GM23338 (cell line): Measurements from ENCODE around the gene TPP1. TPM values are rescaled to one million over a fixed set of nuclear protein-coding genes. Genes with fewer than 3 reads are reported as not detected.

Source experiments
- ATAC-seq: fragments of 200-7000 bp; cut with Tn5 transposase; 3 replicates; pipeline ENCODE4 v1.9.1; 2020
- DNase-seq: peaks from one replicate; pipeline ENCODE4 v3.0.0-alpha.2; 2015; ENCODE audit warnings: low spot score
- H2AFZ ChIP-seq: fragments of 200-600 bp; sonication (generic); 2 replicates; pipeline ENCODE4 v1.8.0; 2016; ENCODE audit warnings: antibody characterized with exemption, mild to moderate bottlenecking, moderate library complexity
- H3F3A ChIP-seq: fragments of 200-600 bp; sonication (generic); replicated peaks from 2 replicates; pipeline ENCODE4 v1.8.0; 2017; ENCODE audit warnings: antibody characterized with exemption, mixed run types, low read depth
- H3K27ac ChIP-seq: fragments of 200-600 bp; sonication (generic); 2 replicates; pipeline ENCODE4 v1.6.1; 2016; ENCODE audit warnings: low read depth
- H3K27me3 ChIP-seq: fragments of 200-600 bp; sonication (generic); 2 replicates; pipeline ENCODE4 v1.8.0; 2016; ENCODE audit warnings: mild to moderate bottlenecking, mixed run types, moderate library complexity; ENCODE audit not compliant: insufficient read depth
- H3K36me3 ChIP-seq: fragments of 200-600 bp; sonication (generic); 2 replicates; pipeline ENCODE4 v1.8.0; 2016; ENCODE audit warnings: mild to moderate bottlenecking; ENCODE audit not compliant: insufficient read depth
- H3K4me1 ChIP-seq: fragments of 200-600 bp; sonication (generic); 2 replicates; pipeline ENCODE4 v1.8.0; 2016; ENCODE audit warnings: mild to moderate bottlenecking, moderate library complexity; ENCODE audit not compliant: insufficient read depth
- H3K4me2 ChIP-seq: fragments of 200-600 bp; sonication (generic); 2 replicates; pipeline ENCODE4 v1.7.1; 2017; ENCODE audit warnings: mixed run types
- H3K4me3 ChIP-seq: fragments of 200-600 bp; sonication (generic); 2 replicates; pipeline ENCODE4 v1.6.1; 2016; ENCODE audit warnings: mixed run types
- H3K79me2 ChIP-seq: fragments of 200-600 bp; sonication (generic); replicated peaks from 2 replicates; pipeline ENCODE4 v1.8.0; 2017; ENCODE audit warnings: mild to moderate bottlenecking; ENCODE audit not compliant: insufficient read depth
- H3K9me2 ChIP-seq: fragments of 200-600 bp; sonication (generic); 2 replicates; pipeline ENCODE4 v1.8.0; 2017; ENCODE audit not compliant: insufficient read depth
- H4K20me1 ChIP-seq: fragments of 200-600 bp; sonication (generic); replicated peaks from 2 replicates; pipeline ENCODE4 v1.8.0; 2017; ENCODE audit warnings: mild to moderate bottlenecking; ENCODE audit not compliant: insufficient read depth
- H3K27ac Mint-ChIP-seq: 2 replicates; pipeline ENCODE4 v1.8.0; 2020; ENCODE audit warnings: inconsistent platforms, mild to moderate bottlenecking, moderate library complexity, mixed read lengths
- H3K27me3 Mint-ChIP-seq: 3 replicates; pipeline ENCODE4 v1.8.0; 2022; ENCODE audit warnings: low read depth, mild to moderate bottlenecking, moderate library complexity, mixed read lengths, inconsistent platforms; ENCODE audit not compliant: insufficient read depth, poor library complexity
- H3K36me3 Mint-ChIP-seq: 3 replicates; pipeline ENCODE4 v1.8.0; 2021; ENCODE audit warnings: low read depth, mild to moderate bottlenecking, inconsistent platforms, moderate library complexity, mixed read lengths
- H3K4me1 Mint-ChIP-seq: 3 replicates; pipeline ENCODE4 v1.8.0; 2020; ENCODE audit warnings: mild to moderate bottlenecking, inconsistent platforms, mixed read lengths
- H3K4me3 Mint-ChIP-seq: 3 replicates; pipeline ENCODE4 v1.8.0; 2021; ENCODE audit warnings: moderate library complexity, mild to moderate bottlenecking, inconsistent platforms, mixed read lengths
- H3K9me3 Mint-ChIP-seq: 3 replicates; pipeline ENCODE4 v1.8.0; 2020; ENCODE audit warnings: moderate library complexity, mild to moderate bottlenecking, inconsistent platforms, mixed read lengths
- CREB1 ChIP-seq: fragments of 250-450 bp; sonication (Bioruptor Pico); IDR thresholded peaks from 2 replicates; pipeline ENCODE4 v1.5.0; 2020; ENCODE audit warnings: low read depth, mild to moderate bottlenecking, moderate library complexity
- polyA plus RNA-seq: library from polyadenylated mRNA; unstranded; fragments of >200 nt; fragmentation: Nextera tagmentation; extraction: Ambion mirVana; gene quantifications from 2 replicates; pipeline ENCODE4 v1.2.1, GENCODE V29; 2016
- total RNA-seq: library from RNA; depleted of rRNA; stranded (reverse); fragments of >200 nt; shearing (Covaris generic); gene quantifications from 2 replicates; pipeline ENCODE4 v1.2.3, GENCODE V29; 2014
- TF ChIP-seq, protein P1 (sequence below): IDR thresholded peaks from one replicate; pipeline ENCODE4 v1.6.1; 2018; ENCODE audit warnings: antibody characterized with exemption; ENCODE audit not compliant: unreplicated experiment
- TF ChIP-seq, protein P2 (sequence below): IDR thresholded peaks from 2 replicates; pipeline ENCODE4 v1.6.1; 2016; ENCODE audit warnings: antibody characterized with exemption
- TF ChIP-seq, protein P3 (sequence below): fragments of 250-450 bp; sonication (Bioruptor Pico); IDR thresholded peaks from 2 replicates; pipeline ENCODE4 v1.5.0; 2020; ENCODE audit warnings: mild to moderate bottlenecking, moderate library complexity
- TF ChIP-seq, protein P4 (sequence below), 2 experiments: fragments of 200-600 bp in 1 of 2; sonication (generic) in 1 of 2; conservative IDR thresholded peaks; 2 replicates each; pipeline versions ENCODE4 v1.5.1 to v1.6.1; 2016 to 2017; ENCODE audit warnings: antibody characterized with exemption in 2 of 2, low read depth in 2 of 2, mild to moderate bottlenecking in 2 of 2, moderate library complexity in 1 of 2

The TPP1 gene
- total and polyA plus RNA-seq, 2 experiments from 2014 or later: 21.7 to 49.7 TPM

DNA sequence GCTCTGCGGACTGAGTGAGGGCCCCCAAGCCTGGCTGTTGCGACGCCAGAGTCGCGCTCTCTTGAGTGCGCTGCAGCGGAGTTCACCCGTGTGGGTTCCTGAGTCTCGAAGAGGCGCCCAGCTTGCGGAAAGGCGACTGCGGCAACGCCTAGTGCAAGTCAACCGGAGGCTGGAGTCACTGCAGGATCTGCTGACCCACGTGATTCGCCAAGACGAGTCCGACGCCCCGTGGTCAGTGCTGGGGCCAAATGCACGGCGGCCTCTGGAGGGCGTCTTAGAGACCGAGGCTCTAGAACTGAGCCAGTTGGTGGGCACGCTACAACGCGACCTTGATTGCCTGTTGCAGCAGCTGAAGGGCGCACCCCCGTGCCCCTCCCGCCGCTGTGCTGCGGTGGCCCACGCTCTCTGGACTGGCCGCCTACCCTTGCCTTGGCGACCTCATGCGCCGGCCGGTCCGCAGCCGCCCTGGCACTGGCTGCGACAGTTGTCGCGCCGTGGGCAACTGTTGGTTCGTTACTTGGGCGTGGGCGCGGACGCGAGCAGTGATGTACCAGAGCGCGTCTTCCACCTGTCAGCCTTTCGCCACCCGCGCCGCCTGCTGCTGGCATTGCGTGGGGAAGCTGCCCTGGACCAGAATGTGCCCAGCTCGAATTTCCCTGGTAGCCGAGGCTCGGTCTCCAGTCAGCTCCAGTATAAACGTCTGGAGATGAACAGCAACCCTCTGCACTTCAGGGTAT is 48.4 kb downstream of the TPP1 start:
- Mint-ChIP-seq H3K27me3 (peaks cover 14% of the 10 kb centered on the region), H3K27ac (no peak overlapping the region), H3K9me3 (no peaks in the 10 kb centered on the region), H3K4me1 (peaks cover 8% of the 10 kb centered on the region), H3K4me3 (no peak overlapping the region), H3K36me3 (no peaks in the 10 kb centered on the region)
- Histone ChIP-seq H3K36me3 (no peaks in the 10 kb centered on the region), H3K4me2 (peak overlapping the region; percentile 71; the same call in 1 of the 2 replicates), H3K4me3 (peak overlapping the region; percentile 49), H3F3A (no peaks in the 10 kb centered on the region), H3K79me2 (no peaks in the 10 kb centered on the region), H2AFZ (peak overlapping the region; percentile 87), H3K27me3 (peaks cover 10% of the 10 kb centered on the region; the same call in 1 of the 2 replicates), H3K27ac (no peak overlapping the region), H4K20me1 (no peaks in the 10 kb centered on the region), H3K4me1 (no peaks in the 10 kb centered on the region), H3K9me2 (no peaks in the 10 kb centered on the region)
- ATAC-seq (peak; percentile 39), DNase-seq (peak; percentile 83)
- TF ChIP-seq, protein P1, sequence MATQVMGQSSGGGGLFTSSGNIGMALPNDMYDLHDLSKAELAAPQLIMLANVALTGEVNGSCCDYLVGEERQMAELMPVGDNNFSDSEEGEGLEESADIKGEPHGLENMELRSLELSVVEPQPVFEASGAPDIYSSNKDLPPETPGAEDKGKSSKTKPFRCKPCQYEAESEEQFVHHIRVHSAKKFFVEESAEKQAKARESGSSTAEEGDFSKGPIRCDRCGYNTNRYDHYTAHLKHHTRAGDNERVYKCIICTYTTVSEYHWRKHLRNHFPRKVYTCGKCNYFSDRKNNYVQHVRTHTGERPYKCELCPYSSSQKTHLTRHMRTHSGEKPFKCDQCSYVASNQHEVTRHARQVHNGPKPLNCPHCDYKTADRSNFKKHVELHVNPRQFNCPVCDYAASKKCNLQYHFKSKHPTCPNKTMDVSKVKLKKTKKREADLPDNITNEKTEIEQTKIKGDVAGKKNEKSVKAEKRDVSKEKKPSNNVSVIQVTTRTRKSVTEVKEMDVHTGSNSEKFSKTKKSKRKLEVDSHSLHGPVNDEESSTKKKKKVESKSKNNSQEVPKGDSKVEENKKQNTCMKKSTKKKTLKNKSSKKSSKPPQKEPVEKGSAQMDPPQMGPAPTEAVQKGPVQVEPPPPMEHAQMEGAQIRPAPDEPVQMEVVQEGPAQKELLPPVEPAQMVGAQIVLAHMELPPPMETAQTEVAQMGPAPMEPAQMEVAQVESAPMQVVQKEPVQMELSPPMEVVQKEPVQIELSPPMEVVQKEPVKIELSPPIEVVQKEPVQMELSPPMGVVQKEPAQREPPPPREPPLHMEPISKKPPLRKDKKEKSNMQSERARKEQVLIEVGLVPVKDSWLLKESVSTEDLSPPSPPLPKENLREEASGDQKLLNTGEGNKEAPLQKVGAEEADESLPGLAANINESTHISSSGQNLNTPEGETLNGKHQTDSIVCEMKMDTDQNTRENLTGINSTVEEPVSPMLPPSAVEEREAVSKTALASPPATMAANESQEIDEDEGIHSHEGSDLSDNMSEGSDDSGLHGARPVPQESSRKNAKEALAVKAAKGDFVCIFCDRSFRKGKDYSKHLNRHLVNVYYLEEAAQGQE: no peak
- TF ChIP-seq, protein P2, sequence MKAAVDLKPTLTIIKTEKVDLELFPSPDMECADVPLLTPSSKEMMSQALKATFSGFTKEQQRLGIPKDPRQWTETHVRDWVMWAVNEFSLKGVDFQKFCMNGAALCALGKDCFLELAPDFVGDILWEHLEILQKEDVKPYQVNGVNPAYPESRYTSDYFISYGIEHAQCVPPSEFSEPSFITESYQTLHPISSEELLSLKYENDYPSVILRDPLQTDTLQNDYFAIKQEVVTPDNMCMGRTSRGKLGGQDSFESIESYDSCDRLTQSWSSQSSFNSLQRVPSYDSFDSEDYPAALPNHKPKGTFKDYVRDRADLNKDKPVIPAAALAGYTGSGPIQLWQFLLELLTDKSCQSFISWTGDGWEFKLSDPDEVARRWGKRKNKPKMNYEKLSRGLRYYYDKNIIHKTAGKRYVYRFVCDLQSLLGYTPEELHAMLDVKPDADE: no peak
- TF ChIP-seq, protein P3, sequence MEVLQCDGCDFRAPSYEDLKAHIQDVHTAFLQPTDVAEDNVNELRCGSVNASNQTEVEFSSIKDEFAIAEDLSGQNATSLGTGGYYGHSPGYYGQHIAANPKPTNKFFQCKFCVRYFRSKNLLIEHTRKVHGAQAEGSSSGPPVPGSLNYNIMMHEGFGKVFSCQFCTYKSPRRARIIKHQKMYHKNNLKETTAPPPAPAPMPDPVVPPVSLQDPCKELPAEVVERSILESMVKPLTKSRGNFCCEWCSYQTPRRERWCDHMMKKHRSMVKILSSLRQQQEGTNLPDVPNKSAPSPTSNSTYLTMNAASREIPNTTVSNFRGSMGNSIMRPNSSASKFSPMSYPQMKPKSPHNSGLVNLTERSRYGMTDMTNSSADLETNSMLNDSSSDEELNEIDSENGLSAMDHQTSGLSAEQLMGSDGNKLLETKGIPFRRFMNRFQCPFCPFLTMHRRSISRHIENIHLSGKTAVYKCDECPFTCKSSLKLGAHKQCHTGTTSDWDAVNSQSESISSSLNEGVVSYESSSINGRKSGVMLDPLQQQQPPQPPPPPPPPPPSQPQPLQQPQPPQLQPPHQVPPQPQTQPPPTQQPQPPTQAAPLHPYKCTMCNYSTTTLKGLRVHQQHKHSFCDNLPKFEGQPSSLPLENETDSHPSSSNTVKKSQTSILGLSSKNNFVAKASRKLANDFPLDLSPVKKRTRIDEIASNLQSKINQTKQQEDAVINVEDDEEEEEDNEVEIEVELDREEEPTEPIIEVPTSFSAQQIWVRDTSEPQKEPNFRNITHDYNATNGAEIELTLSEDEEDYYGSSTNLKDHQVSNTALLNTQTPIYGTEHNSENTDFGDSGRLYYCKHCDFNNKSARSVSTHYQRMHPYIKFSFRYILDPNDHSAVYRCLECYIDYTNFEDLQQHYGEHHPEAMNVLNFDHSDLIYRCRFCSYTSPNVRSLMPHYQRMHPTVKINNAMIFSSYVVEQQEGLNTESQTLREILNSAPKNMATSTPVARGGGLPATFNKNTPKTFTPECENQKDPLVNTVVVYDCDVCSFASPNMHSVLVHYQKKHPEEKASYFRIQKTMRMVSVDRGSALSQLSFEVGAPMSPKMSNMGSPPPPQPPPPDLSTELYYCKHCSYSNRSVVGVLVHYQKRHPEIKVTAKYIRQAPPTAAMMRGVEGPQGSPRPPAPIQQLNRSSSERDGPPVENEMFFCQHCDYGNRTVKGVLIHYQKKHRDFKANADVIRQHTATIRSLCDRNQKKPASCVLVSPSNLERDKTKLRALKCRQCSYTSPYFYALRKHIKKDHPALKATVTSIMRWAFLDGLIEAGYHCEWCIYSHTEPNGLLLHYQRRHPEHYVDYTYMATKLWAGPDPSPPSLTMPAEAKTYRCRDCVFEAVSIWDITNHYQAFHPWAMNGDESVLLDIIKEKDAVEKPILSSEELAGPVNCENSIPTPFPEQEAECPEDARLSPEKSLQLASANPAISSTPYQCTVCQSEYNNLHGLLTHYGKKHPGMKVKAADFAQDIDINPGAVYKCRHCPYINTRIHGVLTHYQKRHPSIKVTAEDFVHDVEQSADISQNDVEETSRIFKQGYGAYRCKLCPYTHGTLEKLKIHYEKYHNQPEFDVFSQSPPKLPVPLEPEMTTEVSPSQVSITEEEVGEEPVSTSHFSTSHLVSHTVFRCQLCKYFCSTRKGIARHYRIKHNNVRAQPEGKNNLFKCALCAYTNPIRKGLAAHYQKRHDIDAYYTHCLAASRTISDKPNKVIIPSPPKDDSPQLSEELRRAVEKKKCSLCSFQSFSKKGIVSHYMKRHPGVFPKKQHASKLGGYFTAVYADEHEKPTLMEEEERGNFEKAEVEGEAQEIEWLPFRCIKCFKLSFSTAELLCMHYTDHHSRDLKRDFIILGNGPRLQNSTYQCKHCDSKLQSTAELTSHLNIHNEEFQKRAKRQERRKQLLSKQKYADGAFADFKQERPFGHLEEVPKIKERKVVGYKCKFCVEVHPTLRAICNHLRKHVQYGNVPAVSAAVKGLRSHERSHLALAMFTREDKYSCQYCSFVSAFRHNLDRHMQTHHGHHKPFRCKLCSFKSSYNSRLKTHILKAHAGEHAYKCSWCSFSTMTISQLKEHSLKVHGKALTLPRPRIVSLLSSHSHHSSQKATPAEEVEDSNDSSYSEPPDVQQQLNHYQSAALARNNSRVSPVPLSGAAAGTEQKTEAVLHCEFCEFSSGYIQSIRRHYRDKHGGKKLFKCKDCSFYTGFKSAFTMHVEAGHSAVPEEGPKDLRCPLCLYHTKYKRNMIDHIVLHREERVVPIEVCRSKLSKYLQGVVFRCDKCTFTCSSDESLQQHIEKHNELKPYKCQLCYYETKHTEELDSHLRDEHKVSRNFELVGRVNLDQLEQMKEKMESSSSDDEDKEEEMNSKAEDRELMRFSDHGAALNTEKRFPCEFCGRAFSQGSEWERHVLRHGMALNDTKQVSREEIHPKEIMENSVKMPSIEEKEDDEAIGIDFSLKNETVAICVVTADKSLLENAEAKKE (CRISPR knock-in tag): no peak
- TF ChIP-seq, protein P4, sequence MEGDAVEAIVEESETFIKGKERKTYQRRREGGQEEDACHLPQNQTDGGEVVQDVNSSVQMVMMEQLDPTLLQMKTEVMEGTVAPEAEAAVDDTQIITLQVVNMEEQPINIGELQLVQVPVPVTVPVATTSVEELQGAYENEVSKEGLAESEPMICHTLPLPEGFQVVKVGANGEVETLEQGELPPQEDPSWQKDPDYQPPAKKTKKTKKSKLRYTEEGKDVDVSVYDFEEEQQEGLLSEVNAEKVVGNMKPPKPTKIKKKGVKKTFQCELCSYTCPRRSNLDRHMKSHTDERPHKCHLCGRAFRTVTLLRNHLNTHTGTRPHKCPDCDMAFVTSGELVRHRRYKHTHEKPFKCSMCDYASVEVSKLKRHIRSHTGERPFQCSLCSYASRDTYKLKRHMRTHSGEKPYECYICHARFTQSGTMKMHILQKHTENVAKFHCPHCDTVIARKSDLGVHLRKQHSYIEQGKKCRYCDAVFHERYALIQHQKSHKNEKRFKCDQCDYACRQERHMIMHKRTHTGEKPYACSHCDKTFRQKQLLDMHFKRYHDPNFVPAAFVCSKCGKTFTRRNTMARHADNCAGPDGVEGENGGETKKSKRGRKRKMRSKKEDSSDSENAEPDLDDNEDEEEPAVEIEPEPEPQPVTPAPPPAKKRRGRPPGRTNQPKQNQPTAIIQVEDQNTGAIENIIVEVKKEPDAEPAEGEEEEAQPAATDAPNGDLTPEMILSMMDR (conservative IDR thresholded peaks at IDR 0.05; ENCODE audit: low read depth in 2 of 2): peak; percentile 30 to 65
- no peak for TF ChIP-seq CREB1 (CRISPR knock-in tag)
